ENCODE measurements around the gene DLEC1.

DNA sequence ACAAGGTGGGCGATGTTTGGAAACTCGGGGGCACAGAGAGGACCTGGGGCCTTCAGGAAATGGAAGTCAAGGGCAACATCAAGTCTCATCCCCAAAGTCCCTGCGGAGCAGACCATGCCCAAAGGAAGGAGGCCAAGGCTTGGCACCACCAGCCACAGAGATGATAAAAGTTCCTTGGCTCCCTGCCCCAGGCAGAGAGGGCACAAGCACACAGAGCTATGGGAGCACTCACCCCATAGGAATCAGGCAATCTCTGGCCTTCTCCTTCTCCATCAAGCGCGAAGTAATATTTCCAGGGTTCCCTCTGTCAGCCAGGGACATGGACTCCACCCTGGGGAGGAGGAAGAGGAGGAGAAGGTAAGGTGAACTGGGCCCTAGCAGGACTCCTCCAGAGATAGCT lies 90.0 kb downstream of the DLEC1 start:
- no peak for TF ChIP-seq YY1 (IDR thresholded peaks at IDR 0.05; ENCODE audit: insufficient read depth, insufficient read length)
- no peak for TF ChIP-seq ZNF274 (IDR thresholded peaks at IDR 0.05; ENCODE audit: low read depth, low read length)

All from NT2/D1 (cell line).